Astrocyte (in vitro differentiated cells and primary cell): ENCODE data around the gene SURF4. TPM values are rescaled to one million over a fixed set of nuclear protein-coding genes. Genes with fewer than 3 reads are reported as not detected.

Experiments used
- DNase-seq: peaks from one replicate; pipeline ENCODE4 v3.0.0-alpha.2; 2010; ENCODE audit warnings: low read depth
- FAIRE-seq: peaks from 2 replicates; lab custom pipeline; 2011; peaks lifted over from hg19 to GRCh38; lab: Jason Lieb, UNC
- H2AFZ ChIP-seq: 2 replicates; pipeline ENCODE4 v1.6.0; 2012; ENCODE audit warnings: low read depth, low read length, inconsistent platforms
- H3K27ac ChIP-seq: 2 replicates; pipeline ENCODE4 v1.5.1; 2011; ENCODE audit warnings: low read depth, low read length, inconsistent platforms
- H3K27me3 ChIP-seq: 2 replicates; pipeline ENCODE4 v1.6.0; 2011; ENCODE audit warnings: low read length, inconsistent platforms; ENCODE audit not compliant: insufficient read depth
- H3K36me3 ChIP-seq: 2 replicates; pipeline ENCODE4 v1.5.1; 2011; ENCODE audit warnings: low read length, inconsistent platforms; ENCODE audit not compliant: insufficient read depth
- H3K4me1 ChIP-seq: 2 replicates; pipeline ENCODE4 v1.5.1; 2011; ENCODE audit warnings: low read length, inconsistent platforms; ENCODE audit not compliant: insufficient read depth
- H3K4me2 ChIP-seq: 2 replicates; pipeline ENCODE4 v1.6.0; 2012; ENCODE audit warnings: low read length, inconsistent platforms
- H3K4me3 ChIP-seq: 2 replicates; pipeline ENCODE4 v1.5.1; 2011; ENCODE audit warnings: low read depth, mild to moderate bottlenecking, low read length, inconsistent platforms; ENCODE audit not compliant: insufficient read depth
- H3K79me2 ChIP-seq: 2 replicates; pipeline ENCODE4 v1.6.0; 2012; ENCODE audit warnings: mild to moderate bottlenecking, low read length, inconsistent platforms; ENCODE audit not compliant: insufficient read depth
- H3K9ac ChIP-seq: 2 replicates; pipeline ENCODE4 v1.6.0; 2012; ENCODE audit warnings: mild to moderate bottlenecking, low read length, inconsistent platforms
- H3K9me3 ChIP-seq: 2 replicates; pipeline ENCODE4 v1.5.1; 2012; ENCODE audit warnings: low read depth, mild to moderate bottlenecking, low read length, inconsistent platforms; ENCODE audit not compliant: insufficient read depth
- H4K20me1 ChIP-seq: 2 replicates; pipeline ENCODE4 v1.6.0; 2012; ENCODE audit warnings: low read length, inconsistent platforms; ENCODE audit not compliant: insufficient read depth
- H3K27ac Mint-ChIP-seq: one replicate; pipeline ENCODE4 v1.8.0; 2021; ENCODE audit warnings: mild to moderate bottlenecking, mixed read lengths; ENCODE audit not compliant: unreplicated experiment
- H3K27me3 Mint-ChIP-seq: one replicate; pipeline ENCODE4 v1.8.0; 2021; ENCODE audit warnings: low read depth, mixed read lengths; ENCODE audit not compliant: unreplicated experiment
- H3K36me3 Mint-ChIP-seq: one replicate; pipeline ENCODE4 v1.8.0; 2021; ENCODE audit warnings: low read depth, mixed read lengths; ENCODE audit not compliant: unreplicated experiment
- H3K4me1 Mint-ChIP-seq: one replicate; pipeline ENCODE4 v1.8.0; 2021; ENCODE audit warnings: low read depth, mixed read lengths; ENCODE audit not compliant: unreplicated experiment
- H3K4me3 Mint-ChIP-seq: one replicate; pipeline ENCODE4 v1.8.0; 2021; ENCODE audit warnings: mild to moderate bottlenecking, moderate library complexity, mixed read lengths; ENCODE audit not compliant: unreplicated experiment
- H3K9me3 Mint-ChIP-seq: one replicate; pipeline ENCODE4 v1.8.0; 2021; ENCODE audit warnings: mild to moderate bottlenecking, mixed read lengths; ENCODE audit not compliant: unreplicated experiment
- EZH2 ChIP-seq: IDR thresholded peaks from 2 replicates; pipeline ENCODE4 v1.6.1; 2012; ENCODE audit warnings: mild to moderate bottlenecking, low read length, inconsistent platforms; ENCODE audit not compliant: insufficient read depth
- total RNA-seq: library from RNA; stranded (reverse); gene quantifications from 2 replicates; pipeline ENCODE4 v1.2.1, GENCODE V29; 2021
- TF ChIP-seq, protein P1 (sequence below): IDR thresholded peaks from 2 replicates; pipeline ENCODE4 v1.5.1; 2011; ENCODE audit warnings: low read depth, mild to moderate bottlenecking, inconsistent platforms, low read length, moderate library complexity; ENCODE audit not compliant: insufficient read depth

Gene SURF4
- total RNA-seq, 1 donor from 2014 or later: 338 TPM

DNA sequence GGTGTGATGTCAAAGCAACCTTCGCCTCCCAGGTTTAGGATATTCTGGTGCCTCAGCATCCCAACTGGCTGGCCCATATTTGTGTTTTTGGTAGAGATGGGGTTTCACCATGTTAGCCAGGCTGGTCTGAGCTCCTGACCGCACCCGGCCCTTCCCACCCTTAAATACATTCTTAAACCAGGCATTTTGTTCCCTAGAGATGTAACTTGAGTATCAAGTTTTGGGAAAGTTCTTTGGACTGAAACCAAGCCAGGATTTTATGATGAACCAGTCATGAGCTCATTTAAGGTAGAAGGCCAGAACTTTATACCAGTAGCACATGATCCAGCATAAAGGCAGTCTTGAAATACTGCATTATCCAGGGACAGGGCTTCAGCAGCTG, 24.3 kb downstream of the SURF4 start:
- Histone ChIP-seq H3K9me3 (no peaks in the 10 kb centered on the region), H3K4me1 (peaks cover 23% of the 10 kb centered on the region), H3K27ac (no peak overlapping the region), H2AFZ (no peak overlapping the region), H3K79me2 (peaks cover 64% of the 10 kb centered on the region), H3K4me3 (no peak overlapping the region), H4K20me1 (peaks cover 75% of the 10 kb centered on the region), H3K36me3 (peaks cover 40% of the 10 kb centered on the region), H3K27me3 (no peaks in the 10 kb centered on the region), H3K4me2 (no peak overlapping the region), H3K9ac (no peak overlapping the region)
- H3K36me3 Mint-ChIP-seq: peaks cover 35% of the 10 kb centered on the region
- TF ChIP-seq, protein P1, sequence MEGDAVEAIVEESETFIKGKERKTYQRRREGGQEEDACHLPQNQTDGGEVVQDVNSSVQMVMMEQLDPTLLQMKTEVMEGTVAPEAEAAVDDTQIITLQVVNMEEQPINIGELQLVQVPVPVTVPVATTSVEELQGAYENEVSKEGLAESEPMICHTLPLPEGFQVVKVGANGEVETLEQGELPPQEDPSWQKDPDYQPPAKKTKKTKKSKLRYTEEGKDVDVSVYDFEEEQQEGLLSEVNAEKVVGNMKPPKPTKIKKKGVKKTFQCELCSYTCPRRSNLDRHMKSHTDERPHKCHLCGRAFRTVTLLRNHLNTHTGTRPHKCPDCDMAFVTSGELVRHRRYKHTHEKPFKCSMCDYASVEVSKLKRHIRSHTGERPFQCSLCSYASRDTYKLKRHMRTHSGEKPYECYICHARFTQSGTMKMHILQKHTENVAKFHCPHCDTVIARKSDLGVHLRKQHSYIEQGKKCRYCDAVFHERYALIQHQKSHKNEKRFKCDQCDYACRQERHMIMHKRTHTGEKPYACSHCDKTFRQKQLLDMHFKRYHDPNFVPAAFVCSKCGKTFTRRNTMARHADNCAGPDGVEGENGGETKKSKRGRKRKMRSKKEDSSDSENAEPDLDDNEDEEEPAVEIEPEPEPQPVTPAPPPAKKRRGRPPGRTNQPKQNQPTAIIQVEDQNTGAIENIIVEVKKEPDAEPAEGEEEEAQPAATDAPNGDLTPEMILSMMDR: no peak
- TF ChIP-seq EZH2: no peak
- H3K4me1 Mint-ChIP-seq: peaks cover 28% of the 10 kb centered on the region
- peak overlapping the region; percentile 64 for H3K4me3 Mint-ChIP-seq
- no peak for DNase-seq
- H3K9me3 Mint-ChIP-seq: no peaks in the 10 kb centered on the region
- no peak for FAIRE-seq
- no peaks in the 10 kb centered on the region for H3K27me3 Mint-ChIP-seq
- H3K27ac Mint-ChIP-seq: peak overlapping the region; percentile 41

GRCh38 chr9:133349965-133350616, 25.8 kb downstream of the SURF4 start:
- peak overlapping the region; percentile 72 for H3K27ac Mint-ChIP-seq
- H3K27me3 Mint-ChIP-seq: no peaks in the 10 kb centered on the region
- H3K79me2 ChIP-seq: peaks cover 68% of the 10 kb centered on the region
- H4K20me1 ChIP-seq: peaks cover 86% of the 10 kb centered on the region
- H3K4me3 ChIP-seq: peak overlapping the region; percentile 98
- no peak for DNase-seq
- peak overlapping the region; percentile 90 for H3K4me2 ChIP-seq
- no peak overlapping the region for H2AFZ ChIP-seq
- no peak overlapping the region for H3K27ac ChIP-seq
- no peaks in the 10 kb centered on the region for H3K9me3 ChIP-seq
- no peak for FAIRE-seq
- peaks cover 38% of the 10 kb centered on the region for H3K36me3 Mint-ChIP-seq
- peak overlapping the region; percentile 93 for H3K4me3 Mint-ChIP-seq
- peaks cover 43% of the 10 kb centered on the region for H3K36me3 ChIP-seq
- H3K9ac ChIP-seq: peak overlapping the region; percentile 100
- H3K4me1 ChIP-seq: peaks cover 23% of the 10 kb centered on the region
- peaks cover 26% of the 10 kb centered on the region for H3K4me1 Mint-ChIP-seq
- H3K27me3 ChIP-seq: no peaks in the 10 kb centered on the region
- no peaks in the 10 kb centered on the region for H3K9me3 Mint-ChIP-seq
- TF ChIP-seq EZH2: no peak
- TF ChIP-seq, protein P1: no peak
